ENCODE results near the gene VASH1.

VASH1 gene

DNA sequence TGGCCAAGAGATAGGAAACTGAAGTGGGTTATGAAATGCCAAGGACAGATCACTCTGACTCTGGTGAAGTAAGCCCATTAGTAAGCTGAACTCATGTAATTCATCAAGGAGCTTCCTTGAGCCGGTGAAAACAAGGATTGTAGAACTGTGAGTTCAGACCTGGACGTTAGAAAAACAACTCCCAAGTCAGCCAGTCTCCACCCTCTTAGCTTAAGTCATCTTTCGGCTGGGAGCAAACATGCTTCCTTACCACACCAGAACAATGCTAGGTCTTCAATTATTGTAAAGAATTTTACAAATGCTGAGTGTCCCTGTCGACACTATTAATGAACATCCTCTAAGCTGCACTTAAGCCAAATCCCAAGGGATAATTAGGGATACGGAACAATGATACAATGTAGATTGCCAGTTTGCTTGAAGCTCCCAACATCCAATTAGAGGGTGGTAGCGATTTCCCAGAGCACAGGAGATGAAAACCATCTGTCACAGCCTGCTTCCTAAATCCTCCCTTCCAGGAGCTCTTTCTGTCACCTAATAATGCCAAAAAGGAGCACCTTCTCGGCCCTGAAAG, 45.7 kb upstream of the VASH1 start:
- Histone ChIP-seq H3K4me3 (ENCODE audit: low read length) (no peak overlapping the region), H3K36me3 (replicated peaks; ENCODE audit: insufficient read depth, low read length) (no peaks in the 10 kb centered on the region), H3K27me3 (replicated peaks; ENCODE audit: insufficient read depth, low read length) (no peaks in the 10 kb centered on the region), H3K4me1 (ENCODE audit: low read length) (peaks cover 9% of the 10 kb centered on the region), H3K9me2 (replicated peaks; ENCODE audit: insufficient read depth, low read length) (no peaks in the 10 kb centered on the region), H3K9me3 (replicated peaks; ENCODE audit: insufficient read depth, low read length) (no peaks in the 10 kb centered on the region), H3K4me2 (ENCODE audit: low read depth, low read length) (no peak overlapping the region), H3K9ac (ENCODE audit: low read length) (no peak overlapping the region), H3K79me2 (ENCODE audit: low read length) (no peaks in the 10 kb centered on the region), H4K20me1 (ENCODE audit: insufficient read depth, low read length) (no peaks in the 10 kb centered on the region), H3K27ac (ENCODE audit: low read length) (no peak overlapping the region), H2AFZ (ENCODE audit: low read length) (no peak overlapping the region), H3F3A (ENCODE audit: insufficient read depth, low read length) (0 out of 2 replicates have a peak, but pooled peaks cover 3% of the 10 kb centered on the region)
- no peak for TF ChIP-seq EZH2 (optimal IDR thresholded peaks at IDR 0.05; ENCODE audit: low read depth, low read length)
- TF ChIP-seq, protein P1, sequence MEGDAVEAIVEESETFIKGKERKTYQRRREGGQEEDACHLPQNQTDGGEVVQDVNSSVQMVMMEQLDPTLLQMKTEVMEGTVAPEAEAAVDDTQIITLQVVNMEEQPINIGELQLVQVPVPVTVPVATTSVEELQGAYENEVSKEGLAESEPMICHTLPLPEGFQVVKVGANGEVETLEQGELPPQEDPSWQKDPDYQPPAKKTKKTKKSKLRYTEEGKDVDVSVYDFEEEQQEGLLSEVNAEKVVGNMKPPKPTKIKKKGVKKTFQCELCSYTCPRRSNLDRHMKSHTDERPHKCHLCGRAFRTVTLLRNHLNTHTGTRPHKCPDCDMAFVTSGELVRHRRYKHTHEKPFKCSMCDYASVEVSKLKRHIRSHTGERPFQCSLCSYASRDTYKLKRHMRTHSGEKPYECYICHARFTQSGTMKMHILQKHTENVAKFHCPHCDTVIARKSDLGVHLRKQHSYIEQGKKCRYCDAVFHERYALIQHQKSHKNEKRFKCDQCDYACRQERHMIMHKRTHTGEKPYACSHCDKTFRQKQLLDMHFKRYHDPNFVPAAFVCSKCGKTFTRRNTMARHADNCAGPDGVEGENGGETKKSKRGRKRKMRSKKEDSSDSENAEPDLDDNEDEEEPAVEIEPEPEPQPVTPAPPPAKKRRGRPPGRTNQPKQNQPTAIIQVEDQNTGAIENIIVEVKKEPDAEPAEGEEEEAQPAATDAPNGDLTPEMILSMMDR (IDR thresholded peaks at IDR 0.05; ENCODE audit: low read length) = no peak
- no peak for TF ChIP-seq EZH2phosphoT487 (IDR thresholded peaks at IDR 0.05; ENCODE audit: low read length)
- DNase-seq = no peak

DNA sequence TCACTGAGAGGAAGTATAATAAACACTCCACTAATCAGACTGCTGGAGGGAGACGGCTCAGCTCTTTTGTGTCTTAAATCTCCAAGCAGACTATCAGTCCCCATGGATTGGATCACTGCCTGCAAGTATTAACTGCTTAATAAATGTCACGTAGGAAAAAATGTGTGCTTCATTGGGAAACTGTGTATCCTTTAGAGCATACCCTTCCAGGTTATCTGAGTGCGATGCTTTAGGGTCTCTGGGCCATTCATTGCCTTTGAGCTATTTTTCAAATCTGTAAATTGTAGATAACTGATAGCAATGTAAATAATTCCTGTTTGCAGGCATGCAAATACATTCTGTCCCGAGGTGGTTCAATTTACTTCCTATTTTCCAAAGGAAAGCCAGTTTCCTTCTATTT, 45.0 kb upstream of the VASH1 start:
- no peak for TF ChIP-seq EZH2phosphoT487 (IDR thresholded peaks at IDR 0.05; ENCODE audit: low read length)
- no peak for TF ChIP-seq EZH2 (optimal IDR thresholded peaks at IDR 0.05; ENCODE audit: low read depth, low read length)
- Histone ChIP-seq H3K9me3 (replicated peaks; ENCODE audit: insufficient read depth, low read length) (no peaks in the 10 kb centered on the region), H3K9ac (ENCODE audit: low read length) (no peak overlapping the region), H4K20me1 (ENCODE audit: insufficient read depth, low read length) (no peaks in the 10 kb centered on the region), H3K4me3 (ENCODE audit: low read length) (no peak overlapping the region), H3K4me2 (ENCODE audit: low read depth, low read length) (no peak overlapping the region), H2AFZ (ENCODE audit: low read length) (no peak overlapping the region), H3K4me1 (ENCODE audit: low read length) (peaks cover 11% of the 10 kb centered on the region), H3K9me2 (replicated peaks; ENCODE audit: insufficient read depth, low read length) (no peaks in the 10 kb centered on the region), H3K27ac (ENCODE audit: low read length) (no peak overlapping the region), H3F3A (ENCODE audit: insufficient read depth, low read length) (0 out of 2 replicates have a peak, but pooled peaks cover 3% of the 10 kb centered on the region), H3K36me3 (replicated peaks; ENCODE audit: insufficient read depth, low read length) (no peaks in the 10 kb centered on the region), H3K27me3 (replicated peaks; ENCODE audit: insufficient read depth, low read length) (no peaks in the 10 kb centered on the region), H3K79me2 (ENCODE audit: low read length) (no peaks in the 10 kb centered on the region)
- DNase-seq = no peak

GRCh38 chr14:76717508-76718290, 43.6 kb upstream of the VASH1 start:
- Histone ChIP-seq H3F3A (ENCODE audit: insufficient read depth, low read length) (0 out of 2 replicates have a peak, but pooled peaks cover 3% of the 10 kb centered on the region), H3K27ac (ENCODE audit: low read length) (no peak overlapping the region), H3K9me2 (replicated peaks; ENCODE audit: insufficient read depth, low read length) (no peaks in the 10 kb centered on the region), H3K4me3 (ENCODE audit: low read length) (no peak overlapping the region), H2AFZ (ENCODE audit: low read length) (no peak overlapping the region), H4K20me1 (ENCODE audit: insufficient read depth, low read length) (no peaks in the 10 kb centered on the region), H3K4me1 (ENCODE audit: low read length) (peaks cover 11% of the 10 kb centered on the region), H3K27me3 (replicated peaks; ENCODE audit: insufficient read depth, low read length) (no peaks in the 10 kb centered on the region), H3K9ac (ENCODE audit: low read length) (no peak overlapping the region), H3K9me3 (replicated peaks; ENCODE audit: insufficient read depth, low read length) (no peaks in the 10 kb centered on the region), H3K4me2 (ENCODE audit: low read depth, low read length) (no peak overlapping the region), H3K79me2 (ENCODE audit: low read length) (no peaks in the 10 kb centered on the region), H3K36me3 (replicated peaks; ENCODE audit: insufficient read depth, low read length) (no peaks in the 10 kb centered on the region)
- DNase-seq = no peak
- TF ChIP-seq EZH2 (optimal IDR thresholded peaks at IDR 0.05; ENCODE audit: low read depth, low read length) = no peak
- TF ChIP-seq, protein P1 (IDR thresholded peaks at IDR 0.05; ENCODE audit: low read length) = no peak
- TF ChIP-seq EZH2phosphoT487 (IDR thresholded peaks at IDR 0.05; ENCODE audit: low read length) = no peak

Measured in MM.1S (cell line).